H54 (cell line): ENCODE measurements around the gene MOSPD3.
"Not testable (repeated sequence)": the region's sequence is repeated elsewhere in the genome, so short reads cannot be mapped to it uniquely, and the experiment has no call there.

ENCODE experiments used
- DNase-seq: peaks from one replicate; pipeline ENCODE4 v3.0.0; 2011; ENCODE audit warnings: low spot score, mixed read lengths; ENCODE audit not compliant: insufficient read length
- FAIRE-seq: peaks from 3 replicates; lab custom pipeline; 2011; peaks lifted over from hg19 to GRCh38; lab: Jason Lieb, UNC
- POLR2A ChIP-seq: IDR thresholded peaks from 2 replicates; pipeline ENCODE4 v1.6.1; 2011; ENCODE audit warnings: low read depth, mild to moderate bottlenecking, low read length

MOSPD3 gene

DNA sequence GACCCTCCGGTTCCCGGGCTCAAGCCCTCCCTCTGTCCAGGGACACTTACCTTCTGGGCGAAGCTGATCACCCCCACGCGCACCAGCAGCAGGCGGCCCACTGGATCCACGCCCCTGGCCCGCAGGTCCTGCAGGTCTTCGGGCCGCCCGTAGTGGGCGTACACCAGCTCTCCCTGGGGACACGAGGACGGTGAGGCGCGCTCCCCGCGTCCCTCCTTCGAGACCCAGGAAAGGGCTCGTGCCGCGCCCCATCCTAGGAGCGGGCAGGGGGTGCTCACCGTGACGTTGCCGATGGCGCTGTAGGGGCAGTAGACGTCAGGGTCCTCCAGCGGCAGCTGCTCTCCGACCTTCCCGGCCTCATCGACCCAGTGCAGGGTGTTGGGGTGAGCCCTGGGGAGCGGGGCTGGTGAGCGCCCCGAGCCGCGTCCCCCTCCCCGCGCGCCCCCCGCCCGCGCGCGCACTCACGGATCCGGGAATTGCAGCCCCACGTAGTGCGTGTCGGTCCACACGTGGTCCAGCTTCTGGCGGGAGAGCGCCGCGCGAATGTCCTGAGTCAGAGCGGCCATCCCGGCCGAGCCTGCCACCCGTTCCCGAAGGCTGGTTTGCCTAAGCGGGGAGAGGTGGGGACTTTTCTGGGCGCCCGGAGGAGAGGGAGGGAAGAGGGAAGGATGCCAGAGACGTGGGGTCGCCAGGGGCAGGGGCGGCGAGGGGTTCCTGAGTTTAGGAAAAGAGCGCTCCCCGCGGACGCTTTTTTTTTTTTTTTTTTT lies 20.8 kb downstream of the MOSPD3 start:
- no peak for FAIRE-seq
- no peak for TF ChIP-seq POLR2A

DNA sequence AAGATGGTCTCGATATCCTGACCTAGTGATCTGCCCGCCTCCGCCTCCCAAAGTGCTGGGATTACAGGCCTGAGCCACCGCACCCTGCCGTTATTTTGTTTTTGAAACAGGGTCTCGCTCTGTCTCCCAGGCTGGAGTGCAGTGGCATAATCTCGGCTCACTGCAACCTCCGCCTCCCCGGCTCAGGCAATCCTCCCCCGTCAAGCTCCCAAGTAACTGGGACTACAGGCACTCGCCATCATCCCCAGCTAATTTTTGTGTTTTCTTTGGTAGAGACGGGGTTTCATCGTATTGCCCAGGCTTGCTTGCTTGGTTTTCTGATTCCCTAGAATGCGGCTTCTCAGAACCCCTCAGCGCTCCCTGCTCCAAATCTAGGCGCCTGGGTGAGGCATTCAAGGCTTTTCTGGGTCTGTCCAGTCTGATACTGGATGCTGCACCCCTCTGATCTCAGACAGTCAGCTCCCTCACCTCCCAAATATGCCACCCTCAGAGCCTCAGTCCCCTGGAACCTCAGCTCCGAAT lies 27.7 kb downstream of the MOSPD3 start:
- FAIRE-seq (no peak), DNase-seq (no peak)
- no peak for TF ChIP-seq POLR2A

More for the DNA sequence above, 20.8 kb downstream of the MOSPD3 start:
- DNase-seq = no peak

DNA sequence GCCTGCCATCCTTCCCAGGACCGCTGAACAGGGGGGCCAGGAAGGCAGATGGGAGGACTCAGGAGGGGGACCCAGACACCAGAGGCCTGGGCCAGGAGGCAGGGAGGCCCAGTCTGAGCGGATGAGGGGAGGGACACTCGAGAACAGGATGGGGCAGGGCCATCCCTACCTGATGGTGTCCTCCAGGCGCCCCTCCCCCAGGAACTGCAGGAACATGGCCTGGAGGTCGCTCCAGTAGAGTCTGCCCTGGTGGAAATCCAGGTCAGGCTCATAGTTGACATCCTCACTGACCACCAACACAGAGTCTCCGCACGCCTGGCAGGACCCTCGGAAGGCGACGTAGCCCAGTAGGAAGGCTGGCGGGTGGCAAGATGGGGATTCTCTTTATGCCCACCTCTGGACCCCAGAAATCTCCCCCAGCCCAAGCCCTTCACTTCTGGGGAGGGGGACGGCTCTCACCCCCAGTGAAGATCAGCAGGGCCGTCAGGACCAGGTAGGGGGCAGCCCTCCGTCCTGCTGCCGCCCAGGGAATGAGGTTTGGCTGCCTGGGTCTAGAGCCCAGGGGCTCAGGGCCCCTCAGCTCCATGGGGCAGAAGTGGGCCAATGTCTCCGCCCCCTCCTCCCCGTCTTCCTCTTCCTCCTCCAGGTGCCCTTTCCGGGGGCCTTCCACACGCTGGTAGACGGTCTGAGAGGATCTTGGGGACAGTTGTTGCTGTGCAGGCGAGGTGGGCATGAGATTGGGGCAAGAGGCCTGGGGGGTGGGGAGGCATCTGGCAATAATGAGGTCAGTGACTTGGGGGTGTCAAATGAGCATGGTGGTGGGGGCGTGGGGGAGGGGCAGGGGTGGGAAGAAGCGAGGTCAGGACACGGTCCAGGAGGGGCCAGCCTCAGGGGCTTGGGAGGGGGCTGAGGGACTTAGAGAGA lies 28.4 kb downstream of the MOSPD3 start:
- FAIRE-seq (no peak), DNase-seq (no peak)
- TF ChIP-seq POLR2A = no peak

DNA sequence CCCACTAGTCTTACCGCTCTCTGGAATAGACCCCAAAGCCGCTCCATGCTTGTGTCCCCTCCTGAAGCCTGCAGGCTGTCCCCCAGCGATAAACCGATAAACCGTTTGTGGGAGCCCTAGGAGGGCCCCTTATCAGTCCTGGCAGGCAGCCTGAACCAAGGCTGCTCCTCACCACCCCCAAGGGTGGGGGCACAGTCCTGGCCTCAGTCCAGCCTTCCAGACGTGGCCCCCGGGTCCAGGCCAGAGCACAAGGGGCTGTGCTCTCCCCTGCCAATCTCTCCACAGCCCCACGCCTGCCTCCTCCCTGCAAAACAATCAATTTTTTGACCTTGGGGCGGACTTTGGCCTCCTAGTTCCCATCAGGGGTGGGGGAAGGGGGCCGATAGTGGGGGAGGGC lies 29.1 kb downstream of the MOSPD3 start, which contains the start of gene TFR2:
TSS of gene TFR2 (minus strand) at position 90 of the 397 bp plus-strand sequence. CDS start at position 47, 43 bp downstream.
- DNase-seq (no peak), FAIRE-seq (no peak)
- TF ChIP-seq POLR2A = no peak

DNA sequence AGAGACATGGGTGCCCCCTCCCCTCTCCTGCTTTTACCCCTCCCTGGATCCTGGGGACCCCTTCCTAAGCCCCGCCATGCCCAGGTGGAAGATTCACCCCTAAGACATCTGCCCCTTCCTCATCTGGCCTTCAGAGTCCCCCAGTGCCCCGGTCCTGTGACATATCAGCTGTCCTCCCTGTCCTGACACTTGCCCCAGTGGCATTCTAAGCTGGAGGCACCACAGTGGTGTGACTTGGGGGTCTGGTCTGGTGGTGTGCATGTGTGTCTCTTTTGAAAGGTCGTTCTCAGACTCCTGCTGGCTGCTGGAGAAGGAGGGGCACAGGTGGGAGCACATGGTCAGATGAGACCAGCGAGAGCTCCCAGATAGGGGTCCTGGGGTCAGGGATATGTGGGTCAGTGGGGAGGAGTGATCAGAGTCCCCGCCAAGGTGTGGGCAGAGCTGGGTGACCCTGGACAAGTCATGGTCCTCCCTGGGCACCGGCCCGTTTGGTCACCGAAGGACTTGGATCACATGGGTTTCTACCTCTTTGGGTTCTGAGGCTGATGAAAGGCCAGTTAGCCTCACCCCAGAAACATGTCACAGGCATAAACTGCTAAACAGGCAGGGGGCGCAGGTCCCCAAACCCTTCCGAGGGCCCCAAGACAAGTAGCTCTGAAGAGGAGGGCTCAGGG lies 29.7 kb downstream of the MOSPD3 start:
- no peak for TF ChIP-seq POLR2A
- DNase-seq (no peak), FAIRE-seq (no peak)

DNA sequence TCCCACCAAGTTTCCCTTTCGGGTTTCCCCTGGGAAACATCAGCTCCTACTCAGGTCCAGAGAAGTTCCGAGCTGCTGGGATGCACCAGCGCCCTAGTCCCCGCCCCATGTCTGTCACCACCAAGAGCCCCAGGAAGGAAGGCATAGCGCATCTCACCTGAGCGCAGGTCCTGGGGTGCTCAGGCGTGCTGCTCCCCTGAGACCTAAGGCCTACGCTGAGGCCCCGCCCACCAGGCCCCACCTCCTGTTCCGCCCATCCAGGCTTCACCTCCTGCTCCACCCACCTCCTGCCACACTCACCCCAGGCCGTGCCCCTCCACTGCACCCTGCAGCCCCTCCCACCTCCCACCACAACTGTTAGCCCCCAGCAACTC lies 30.2 kb downstream of the MOSPD3 start:
- DNase-seq (no peak), FAIRE-seq (no peak)

DNA sequence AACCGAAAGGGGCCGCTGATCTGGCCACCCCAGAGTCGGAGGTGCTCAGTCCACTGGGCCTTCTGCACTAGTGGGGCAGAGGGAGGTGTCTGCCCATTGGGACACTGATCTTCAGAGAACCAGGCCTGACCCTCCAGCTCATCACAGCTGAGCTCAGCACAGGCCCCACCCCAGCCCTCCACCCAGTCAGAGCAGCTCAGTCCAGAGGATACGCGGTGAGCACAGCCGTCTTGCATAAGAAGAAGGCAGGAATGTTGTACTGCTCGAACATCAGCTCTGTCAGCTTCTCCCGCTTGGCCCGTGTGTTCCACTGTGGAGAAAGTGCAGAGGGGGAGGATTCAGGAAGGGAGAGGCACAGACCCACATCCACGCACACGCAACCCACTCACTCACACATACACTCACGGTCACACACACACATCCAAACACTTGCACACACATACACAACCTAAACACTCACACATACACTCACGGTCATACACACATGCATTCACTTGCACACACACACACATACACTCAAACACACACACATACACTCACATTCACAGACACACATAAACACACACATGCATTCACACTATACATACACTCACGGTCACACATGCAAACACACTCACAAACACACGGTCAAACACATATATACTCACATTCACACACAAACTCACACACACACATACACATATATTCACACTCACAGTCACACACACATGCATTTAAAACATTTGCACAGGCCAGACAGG lies 37.7 kb downstream of the MOSPD3 start:
- no peak for DNase-seq
- no peak for TF ChIP-seq POLR2A
- no peak for FAIRE-seq

More for the DNA sequence above, 30.2 kb downstream of the MOSPD3 start:
- TF ChIP-seq POLR2A = no peak

DNA sequence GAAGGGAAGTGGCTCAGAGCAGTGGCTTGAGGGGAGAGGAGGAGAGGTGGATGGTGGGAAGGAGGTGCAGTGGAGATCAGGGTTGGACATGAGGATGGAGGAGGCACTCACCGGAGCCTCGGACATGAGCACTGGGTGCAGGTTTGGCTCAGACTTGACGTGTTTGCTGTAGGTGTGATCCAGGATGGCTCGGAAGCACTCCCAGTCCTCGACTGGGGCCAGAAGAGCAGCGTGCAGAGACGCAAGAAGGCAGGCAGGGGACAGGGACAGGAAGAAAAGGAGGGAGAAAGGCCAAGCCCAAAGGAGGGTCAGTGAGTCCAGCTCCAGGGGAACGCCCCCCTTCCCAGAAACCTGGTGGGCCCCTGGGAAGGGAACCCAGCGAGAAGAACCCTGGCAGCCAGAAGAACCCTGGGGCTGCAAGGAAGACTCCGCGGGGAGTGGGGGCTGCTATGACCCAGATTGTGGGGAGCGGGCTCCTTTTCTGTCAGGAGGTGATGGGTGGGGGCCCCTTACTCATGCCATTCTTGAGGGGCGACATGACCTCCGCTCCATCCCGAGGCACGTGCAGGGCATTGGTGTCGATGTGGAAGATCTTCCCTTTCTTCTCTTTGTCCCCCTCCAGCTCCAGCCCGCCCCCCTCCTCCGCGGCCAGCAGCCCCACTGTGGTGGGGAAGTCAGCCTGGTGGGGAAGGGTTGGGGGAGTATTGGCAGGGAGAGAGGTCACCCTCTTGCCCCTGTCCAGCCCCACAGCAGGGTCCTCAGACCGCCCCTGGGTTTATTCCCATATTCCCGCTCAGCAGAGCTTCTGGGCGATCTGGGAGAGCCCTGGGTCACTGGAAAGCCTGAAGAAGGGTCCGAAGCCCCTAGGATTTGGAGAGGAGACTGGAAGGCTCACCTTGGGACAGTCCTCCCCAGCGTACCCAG lies 42.8 kb downstream of the MOSPD3 start:
- TF ChIP-seq POLR2A = no peak
- DNase-seq = no peak
- no peak for FAIRE-seq

DNA sequence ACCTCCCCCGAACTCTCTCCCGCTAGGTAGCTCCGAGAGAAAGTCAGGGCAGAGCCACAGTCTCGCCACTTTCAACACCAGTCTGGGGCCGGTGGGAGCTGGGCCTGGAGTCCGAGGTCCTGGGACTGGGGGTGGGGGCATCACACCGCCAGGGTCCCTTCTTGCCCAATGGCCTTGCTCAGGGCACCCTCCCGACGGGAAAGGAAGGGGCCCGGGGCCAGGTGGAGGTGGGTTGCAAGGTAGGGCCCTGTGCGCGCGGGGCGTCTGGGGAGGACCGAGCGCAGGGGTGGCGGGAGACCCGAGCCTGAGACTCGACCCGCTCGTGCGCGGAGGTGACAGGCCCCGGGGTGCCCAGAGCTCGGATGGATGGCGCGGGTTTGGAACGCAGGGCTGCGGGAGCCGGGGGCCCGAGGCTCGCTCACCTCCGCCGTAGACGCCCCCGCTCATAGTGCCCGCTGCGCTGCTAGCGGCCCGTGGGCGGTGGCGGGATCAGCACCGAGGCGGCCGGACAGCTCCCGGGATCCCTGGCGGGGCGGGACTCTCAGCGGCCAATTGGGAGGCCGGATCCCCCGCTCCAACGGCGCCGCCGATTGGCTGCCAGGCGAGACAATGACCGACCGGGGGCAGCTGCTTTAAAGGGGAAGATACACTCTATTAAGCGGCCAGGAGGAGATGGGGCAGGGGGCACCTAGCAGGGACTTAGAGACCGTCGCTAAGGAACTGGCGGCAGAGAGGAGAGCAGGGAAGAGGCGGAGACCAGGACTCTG lies 43.8 kb downstream of the MOSPD3 start, which contains the start of gene ACTL6B:
TSS of gene ACTL6B (minus strand) at position 541 of the 767 bp plus-strand sequence. CDS start at position 447, 94 bp downstream.
- DNase-seq = no peak
- no peak for TF ChIP-seq POLR2A
- FAIRE-seq = no peak

DNA sequence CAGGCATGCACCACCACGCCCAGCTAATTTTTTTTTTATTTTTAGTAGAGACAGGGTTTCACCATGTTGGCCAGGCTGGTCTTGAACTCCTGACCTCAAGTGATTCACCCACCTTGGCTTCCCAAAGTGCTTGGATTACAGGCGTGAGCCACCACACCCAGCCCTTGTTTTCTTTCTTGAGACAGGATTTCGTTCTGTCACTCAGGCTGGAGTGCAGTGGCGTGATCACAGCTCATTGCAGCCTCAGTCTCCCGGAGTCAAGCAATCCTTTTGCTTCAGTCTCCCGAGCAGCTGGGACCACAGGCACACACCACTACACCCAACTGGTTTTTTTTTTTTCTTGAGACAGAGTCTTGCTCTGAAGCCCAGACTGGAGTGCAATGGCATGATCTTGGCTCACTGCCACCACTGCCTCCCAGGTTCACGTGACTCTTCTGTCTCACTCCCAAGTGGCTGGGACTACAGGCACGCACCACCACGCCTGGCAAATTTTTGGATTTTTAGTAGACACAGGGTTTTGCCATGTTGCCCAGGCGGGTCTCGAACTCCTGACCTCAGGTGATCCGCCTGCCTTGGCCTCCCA lies 49.9 kb downstream of the MOSPD3 start:
- DNase-seq, FAIRE-seq: not testable (repeated sequence)
